ENCODE results near the gene RADIL.
"Not testable (repeated sequence)": the region's sequence is repeated elsewhere in the genome, so short reads cannot be mapped to it uniquely, and the experiment has no call there.

Gene RADIL

DNA sequence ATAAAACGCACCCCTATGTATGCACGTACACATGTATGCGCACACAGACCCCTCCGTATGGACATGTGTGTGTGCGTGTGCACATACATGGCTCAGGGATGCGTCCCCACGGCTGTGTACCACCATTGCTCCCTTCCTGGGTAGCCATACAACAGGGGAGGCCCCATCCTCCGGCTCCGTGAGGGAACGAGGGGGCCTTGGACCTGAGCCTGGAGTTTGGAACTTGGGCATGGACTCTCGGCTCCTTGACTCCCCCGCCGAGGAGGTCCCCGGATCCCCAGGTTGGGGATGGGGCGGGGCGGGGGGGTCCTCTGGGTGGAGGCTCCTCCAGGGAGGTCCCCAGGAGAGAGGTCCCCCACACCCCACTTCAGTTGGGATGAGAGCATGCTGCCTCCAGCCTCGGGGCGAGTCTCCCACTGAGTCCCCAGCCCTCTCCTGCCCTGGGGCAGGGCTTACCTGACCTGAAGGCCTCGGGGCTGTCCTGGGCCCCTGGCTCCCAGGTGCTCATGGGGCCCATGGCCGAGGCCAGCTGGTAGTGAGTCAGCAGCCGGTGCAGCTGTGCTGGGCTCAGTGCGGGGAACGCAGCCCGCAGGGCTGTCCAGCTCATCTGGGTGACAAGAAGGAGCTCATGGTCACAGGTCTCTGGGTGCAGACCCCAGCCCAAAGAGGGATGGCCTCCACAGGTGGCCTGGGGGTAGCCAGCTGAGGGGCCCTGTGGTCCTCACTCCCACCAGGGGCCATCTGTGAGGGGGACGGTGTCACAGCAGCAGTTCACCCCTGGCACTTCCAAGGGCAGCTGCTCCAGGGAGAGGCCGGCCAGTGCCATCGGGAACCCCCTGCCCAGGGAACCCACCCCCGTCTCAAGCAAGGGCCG is 78.2 kb downstream of the RADIL start:
- DNase-seq = no peak

DNA sequence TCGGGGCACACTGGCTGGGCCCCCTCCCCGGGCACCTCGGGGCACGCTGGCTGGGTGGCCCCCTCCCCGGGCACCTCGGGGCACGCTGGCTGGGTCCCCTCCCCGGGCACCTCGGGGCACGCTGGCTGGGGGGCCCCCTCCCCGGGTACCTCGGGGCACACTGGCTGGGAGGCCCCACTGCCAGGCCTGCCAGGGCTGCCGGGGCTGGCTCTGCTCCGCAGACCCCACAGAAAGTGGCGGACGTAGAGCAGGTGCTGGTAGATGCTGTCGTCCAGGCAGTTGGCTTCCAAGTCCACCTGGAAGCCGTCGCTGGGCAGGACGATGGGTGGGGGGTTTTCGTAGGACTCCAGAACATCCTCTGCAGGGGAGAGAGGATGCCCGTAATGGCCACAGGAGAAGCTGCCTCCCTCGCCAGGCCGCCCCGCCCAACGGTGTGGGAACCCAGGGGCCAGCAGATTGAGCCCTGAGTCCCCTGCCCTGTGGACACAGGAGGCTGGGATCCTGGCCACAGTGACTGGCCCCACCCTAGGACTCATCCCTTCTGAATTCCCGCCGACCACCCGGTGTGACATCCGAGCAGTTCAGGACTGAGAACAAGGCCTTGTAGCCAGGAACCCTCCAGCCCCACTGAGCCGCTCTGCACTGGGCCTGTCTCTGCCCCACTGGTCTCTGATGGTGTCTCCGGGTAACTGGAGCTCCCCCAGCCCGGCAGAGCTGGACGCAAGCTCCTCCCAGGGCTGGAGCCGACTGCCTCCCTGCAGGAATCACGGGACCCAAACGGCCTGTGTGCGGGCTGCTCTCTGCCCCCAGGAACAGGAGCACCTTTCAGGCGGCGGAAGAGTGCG is 79.9 kb downstream of the RADIL start:
- no peak for DNase-seq

DNA sequence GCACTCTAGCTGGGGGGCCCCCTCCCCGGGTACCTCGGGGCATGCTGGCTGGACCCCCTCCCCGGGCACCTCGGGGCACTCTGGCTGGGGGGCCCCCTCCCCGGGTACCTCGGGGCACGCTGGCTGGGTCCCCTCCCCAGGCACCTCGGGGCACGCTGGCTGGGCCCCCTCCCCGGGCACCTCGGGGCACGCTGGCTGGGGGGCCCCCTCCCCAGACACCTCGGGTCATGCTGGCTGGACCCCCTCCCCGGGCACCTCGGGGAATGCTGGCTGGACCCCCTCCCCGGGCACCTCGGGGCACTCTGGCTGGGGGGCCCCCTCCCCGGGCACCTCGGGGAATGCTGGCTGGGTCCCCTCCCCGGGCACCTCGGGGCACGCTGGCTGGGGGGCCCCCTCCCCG is 80.9 kb downstream of the RADIL start:
- DNase-seq = not testable (repeated sequence)

DNA sequence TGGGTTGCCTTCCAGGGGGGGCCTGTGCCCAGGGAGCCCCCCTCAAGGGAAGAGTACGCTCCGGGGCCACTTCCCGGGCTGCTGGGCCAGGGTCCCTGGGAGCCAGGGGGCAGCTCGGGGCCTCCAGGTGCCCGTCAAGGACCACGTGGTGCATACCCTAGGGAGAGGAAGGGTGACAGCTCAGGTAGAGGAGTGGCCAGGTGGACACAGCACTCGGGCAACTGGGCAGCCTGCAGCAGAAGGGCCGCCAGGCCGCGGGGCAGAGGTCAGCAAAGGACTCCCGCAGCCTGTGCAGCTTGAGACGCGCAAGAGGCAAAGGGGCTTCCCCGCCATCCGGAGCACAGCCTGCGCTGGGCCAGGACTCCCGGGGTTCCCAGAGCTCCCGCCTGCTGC is 81.7 kb downstream of the RADIL start:
- no peak for DNase-seq

DNA sequence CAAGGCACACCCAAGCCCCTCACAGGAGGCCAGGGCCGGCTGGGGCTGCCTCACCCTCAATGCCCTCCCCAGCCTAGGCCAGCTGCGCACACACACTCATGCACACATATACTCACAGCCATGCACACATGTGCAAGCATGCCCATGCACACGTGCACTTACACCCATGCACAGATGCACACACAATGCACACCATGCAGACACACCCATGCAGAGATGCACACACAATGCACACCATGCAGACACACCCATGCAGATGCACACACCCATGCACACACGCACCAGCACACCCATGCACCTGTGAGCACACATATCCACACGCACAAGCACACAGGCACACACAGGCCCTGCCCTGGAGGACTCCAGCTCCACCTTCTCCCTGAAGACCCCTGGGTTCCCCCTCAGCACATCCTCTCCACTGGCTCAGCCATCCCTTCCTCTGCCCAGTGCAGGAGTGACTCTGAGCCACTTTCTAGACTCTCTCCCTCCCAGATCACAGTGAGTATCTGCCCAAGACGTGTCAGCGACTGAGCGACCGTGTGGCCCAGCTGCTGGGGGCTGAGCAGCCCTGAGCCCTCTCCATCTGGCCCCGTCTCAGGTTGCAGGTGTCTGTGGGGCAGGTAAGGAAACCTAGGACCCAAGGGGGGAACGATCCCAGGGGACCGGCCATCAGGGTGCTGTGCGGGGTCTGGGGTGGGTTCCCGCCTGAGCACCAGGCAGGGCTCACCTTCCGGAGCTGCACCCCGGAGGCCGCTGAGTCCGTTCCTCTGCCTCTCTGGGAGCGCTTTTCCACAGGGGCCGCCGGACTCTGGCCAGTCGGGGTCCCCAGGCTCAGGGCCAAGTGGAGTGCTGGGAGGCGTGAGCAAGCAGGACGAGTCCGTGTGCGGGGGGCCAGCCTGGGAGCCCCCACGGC is 82.3 kb downstream of the RADIL start:
- DNase-seq = no peak

DNA sequence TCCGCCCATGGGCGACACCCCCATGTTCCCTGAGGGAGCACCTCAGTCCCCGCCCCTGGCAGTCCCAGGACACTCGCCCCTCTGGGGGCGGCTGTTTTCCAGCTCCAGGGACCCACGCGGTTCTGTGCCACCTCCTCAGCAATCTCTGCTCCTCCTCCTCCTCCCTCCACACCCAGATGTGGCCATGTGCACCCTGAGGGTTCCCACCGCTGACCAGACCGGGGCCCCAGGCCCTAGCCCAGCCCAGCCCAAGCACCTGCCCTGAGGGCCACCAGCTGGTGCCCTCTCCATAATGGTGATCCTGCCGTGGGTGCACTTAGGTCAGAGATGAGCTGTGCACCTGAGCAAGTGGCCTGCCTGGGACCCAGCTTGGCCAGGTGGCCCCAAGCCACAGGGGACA is 83.0 kb downstream of the RADIL start:
- no peak for DNase-seq

DNA sequence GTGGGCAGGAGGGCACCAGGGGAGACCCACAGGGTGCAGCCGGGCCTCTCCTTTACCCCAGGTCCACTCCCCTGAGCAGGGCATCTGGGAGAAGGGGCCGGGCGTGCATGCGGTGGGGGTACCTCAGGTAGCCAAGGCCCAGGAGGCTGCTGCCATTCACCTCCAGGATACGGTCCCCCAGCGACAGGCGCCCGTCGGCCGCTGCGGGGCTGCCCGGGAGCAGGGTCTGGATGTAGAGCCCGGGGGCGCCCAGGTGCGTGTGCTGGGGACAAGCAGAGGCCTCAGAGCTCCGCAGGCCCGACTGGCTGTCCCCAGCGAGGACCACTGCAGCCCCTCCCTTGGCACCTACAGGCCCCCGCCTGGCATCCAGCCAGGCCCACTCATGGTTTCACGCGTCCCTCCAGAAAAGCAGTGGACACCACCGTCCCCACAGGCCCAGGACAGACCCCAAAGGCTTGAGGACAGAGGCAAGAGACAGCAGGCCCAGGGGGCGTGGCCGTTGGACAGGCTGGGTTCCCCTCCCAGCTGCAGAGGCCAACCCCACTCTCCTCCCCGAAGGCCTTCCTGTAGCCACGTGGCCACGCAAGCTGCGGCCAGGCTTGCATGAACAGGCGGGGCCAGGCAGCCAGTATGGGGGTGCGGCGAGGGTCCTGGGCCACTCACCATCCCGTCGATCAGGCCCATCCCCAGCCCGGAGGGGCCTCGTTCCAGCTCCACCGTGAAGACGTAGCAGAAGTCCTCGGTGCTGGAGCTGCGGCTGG is 83.8 kb downstream of the RADIL start:
- DNase-seq = no peak

DNA sequence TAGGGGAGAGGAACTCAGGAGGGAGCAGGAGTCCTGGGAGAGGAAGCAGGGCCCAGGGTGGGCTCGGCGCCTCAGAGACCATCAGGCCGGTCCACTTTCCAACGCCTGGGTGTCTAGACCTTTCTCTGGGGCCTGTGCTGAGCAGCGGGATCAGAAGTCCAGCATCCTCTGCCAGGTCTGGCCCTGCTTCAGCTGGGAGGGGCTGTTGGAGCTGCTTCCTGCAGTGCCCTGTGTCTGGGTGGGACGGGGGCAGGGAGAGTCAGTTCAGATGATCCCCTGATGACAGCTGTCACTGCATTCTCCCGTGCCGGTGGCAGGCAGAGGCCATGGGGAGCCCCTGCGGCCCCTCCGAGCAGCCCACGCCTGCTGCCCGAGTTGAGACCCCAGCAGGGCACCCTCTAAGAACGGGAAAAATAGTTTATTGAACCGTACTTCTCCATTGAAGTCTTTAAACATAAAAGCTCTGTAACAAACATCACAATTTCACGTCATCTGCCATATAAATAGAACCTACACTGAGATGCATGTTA is 84.7 kb downstream of the RADIL start:
- DNase-seq = no peak

DNA sequence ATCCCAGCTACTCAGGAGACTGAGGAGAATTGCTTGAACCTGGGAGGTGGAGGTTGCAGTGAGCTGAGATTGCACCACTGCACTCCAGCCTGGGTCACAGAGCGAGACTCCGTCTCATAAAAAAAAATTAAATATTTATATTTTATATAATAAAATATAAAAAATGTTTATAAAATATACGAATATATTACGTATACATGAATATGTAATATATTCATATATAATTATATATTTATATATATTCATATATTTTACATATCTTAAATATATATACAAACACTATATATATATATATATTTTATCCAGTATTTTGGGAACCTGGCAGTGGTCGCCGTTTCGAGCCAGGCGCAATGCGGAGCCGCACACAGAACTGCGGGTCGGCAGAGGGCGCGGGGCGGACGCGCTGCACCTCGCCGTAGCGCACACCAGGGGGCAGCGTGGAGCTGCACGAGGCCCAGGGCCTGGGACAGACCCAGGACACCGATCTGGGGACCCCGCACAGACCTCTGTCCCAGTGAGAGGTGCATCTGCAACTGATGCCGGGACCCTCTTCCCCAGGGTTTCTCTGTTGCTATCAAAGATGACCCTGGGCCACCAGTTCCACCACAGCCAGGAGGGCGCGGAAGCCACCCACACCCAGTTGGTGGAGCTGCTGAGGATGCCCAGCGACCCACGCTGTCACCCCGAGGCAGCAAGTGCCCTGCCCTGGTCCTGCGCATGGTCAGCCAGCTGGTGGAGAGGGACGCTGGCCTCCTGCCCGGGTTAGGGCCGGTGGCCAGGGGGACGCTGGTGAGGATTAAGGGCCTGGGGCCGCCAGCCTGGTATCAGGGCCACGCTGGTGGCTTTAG is 85.4 kb downstream of the RADIL start:
- DNase-seq = no peak

DNA sequence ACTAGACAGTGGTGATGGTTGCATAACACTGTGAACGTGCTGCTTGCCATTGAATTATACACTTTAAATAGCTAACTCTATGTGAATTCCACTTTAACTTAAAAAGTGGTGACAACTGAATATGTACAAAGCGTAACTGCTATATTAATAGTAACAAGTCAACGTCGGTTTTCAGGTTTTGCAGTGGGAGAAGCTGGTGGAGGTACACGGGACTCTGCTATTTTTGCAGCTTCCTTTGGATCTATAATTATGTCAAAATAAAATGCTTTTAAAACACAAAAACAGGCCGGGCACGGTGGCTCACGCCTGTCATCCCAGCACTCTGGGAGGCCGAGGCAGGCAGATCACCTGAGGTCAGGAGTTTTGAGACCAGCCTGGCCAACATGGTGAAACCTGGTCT is 87.1 kb downstream of the RADIL start:
- no peak for DNase-seq

DNA sequence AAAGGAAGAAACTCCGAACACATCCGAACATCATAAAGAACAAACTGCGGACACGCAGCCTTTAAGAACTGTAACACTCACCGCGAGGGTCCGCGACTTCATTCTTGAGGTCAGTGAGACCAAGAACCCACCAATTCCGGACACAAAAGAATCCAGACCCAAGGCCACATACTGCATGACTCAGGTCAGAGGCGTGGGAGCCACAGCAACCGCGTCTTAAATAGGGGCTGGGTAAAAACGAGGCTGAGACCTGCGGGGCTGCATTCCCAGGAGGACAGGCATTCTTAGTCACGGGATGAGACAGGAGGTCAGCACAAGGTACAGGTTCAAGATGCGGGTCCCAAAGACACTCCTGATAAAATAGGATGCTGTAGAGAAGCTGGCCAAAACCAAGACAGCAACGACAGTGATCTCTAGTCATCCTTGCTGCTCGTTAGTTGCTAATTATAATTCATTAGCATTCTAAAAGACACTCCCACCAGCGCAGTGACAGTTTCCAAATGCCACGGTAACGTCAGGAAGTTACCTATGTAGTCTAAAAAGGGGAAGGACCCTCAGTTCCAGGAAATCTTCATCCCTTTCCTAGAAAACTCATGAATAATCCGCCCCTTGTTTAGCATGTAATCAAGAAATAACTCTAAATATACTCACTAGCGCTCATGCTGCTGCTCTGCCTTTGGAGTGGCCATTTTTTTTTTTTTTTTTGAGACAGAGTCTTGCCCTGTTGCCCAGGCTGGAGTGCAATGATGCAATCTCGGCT is 88.7 kb downstream of the RADIL start:
- DNase-seq = no peak

DNA sequence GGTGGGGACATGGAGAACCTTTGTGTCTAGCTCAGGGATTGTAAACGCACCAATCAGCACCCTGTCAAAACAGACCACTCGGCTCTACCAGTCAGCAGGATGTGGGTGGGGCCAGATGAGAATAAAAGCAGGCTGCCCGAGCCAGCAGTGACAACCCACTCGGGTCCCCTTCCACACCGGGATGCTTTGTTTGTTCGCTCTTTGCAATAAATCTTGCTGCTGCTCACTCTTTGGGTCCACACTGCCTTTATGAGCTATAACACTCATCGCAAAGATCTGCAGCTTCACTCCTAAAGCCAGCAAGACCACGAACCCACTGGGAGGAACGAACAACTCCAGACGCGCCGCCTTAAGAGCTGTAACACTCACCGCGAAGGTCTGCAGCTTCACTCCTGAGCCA is 89.3 kb downstream of the RADIL start:
- DNase-seq = not testable (repeated sequence)

DNA sequence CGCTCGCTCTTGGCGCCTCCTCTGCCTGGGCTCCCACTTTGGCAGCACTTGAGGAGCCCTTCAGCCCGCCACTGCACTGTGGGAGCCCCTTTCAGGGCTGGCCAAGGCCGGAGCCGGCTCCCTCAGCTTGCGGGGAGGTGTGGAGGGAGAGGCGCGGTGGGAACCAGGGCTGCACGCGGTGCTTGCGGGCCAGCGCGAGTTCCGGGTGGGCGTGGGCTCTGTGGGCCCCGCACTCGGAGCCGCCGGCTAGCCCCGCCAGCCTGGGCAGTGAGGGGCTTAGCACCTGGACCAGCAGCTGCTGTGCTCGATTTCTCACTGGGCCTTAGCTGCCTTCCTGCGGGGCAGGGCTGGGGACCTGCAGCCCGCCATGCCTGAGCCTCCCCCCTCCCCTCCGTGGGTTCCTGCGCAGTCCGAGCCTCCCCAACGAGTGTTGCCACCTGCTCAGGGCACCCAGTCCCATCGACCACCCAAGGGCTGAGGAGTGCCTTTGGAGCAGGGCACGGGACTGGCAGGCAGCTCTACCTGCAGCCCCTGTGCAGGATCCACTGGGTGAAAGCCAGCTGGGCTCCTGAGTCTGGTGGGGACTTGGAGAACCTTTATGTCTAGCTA is 90.0 kb downstream of the RADIL start:
- DNase-seq = not testable (repeated sequence)

DNA sequence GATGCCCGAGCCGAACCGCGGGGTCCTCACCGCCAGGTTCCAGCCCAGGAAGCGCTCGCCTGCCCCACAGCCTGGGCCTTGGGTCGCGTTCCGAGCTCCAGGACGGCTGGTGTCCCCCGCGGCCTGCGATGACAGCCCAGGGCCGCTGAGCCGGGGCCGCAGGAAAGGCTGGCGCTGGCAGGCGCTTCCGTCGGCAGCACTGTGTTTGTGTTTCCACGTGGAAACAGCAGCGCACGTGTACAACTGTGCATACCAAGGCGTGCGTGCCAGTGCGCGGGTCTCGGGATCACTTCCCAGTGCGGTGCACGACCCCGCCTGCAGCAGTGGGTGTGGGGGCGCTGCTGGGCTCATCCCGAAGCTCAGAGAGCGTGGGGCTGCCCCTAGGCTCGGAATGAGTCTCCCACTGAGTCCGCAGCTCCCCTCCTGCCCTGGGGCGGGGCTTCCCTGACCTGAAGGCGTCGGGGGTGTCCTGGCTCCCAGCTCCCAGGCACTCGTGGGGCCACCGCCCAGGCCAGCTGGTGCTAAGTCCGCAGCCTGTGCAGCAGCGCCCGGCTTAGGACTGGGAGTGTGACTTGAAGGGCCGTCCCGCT is 90.9 kb downstream of the RADIL start:
- DNase-seq = no peak

DNA sequence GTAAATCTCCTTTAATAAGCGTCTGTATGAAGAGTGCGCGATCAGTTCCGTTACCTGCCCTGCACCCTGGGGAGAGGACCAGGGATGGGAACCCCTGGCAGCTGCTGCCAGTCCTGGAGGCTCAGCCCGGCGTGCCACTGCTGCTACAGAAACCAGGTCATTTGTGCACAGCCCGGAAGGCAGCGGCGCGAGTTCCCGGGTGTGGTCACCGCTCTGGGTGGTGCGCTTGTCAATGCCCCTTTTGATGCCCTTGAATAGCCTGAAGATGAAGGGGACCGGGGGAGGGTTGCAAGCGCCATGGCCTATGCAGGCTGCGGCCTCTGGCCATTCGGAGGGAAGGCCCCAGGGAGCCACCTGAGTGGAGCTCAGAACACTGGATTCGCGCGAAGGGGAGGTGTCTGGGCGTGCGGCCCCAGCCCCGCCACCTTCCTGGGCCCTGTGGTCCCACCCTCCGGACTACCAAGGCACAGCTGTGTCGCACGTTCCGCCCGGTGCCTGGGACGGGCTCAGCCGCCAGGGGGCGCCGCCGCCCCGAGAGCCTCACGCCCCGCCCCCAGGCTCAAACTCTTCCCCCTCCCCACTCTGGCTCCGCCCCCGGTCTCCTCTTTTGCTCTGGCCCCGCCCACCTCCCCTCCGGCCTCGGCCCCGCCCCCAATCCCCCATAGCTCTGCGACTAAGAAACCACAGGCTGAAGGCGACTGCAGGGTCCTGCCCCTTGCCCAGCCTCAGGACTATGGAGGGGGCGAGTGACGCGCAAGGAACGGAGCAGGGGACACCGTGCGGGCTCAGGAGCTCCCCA is 91.6 kb downstream of the RADIL start:
- DNase-seq = no peak

DNA sequence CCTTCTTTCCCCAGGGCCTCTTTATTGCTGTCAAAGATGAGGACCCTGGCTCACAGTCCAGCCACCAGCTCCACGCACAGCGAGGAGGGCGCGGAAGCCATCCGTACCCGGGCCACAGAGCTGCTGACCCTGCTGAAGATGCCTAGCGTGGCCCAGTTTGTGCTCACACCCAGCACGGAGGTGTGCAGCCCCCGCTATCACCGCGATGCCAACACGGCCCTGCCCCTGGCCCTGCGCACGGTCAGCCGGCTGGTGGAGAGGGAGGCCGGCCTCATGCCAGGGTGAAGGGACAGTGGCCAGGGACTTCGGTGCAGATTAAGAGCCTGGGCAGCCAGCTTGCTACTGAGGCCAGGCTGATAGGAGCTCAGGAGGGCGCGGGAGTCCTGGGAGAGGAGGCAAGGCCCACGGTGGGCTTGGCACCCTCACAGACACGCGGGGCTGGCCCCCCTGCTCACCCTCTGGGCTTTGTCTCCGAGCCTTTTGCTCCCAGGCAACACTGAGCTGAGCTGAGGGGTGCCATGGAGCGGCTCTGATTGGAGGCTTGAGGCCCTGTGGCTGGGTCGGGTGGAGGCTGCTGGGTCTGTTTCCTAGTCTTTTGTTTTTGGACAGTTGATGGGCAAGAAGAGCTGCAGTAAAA is 92.3 kb downstream of the RADIL start:
- DNase-seq = no peak

DNA sequence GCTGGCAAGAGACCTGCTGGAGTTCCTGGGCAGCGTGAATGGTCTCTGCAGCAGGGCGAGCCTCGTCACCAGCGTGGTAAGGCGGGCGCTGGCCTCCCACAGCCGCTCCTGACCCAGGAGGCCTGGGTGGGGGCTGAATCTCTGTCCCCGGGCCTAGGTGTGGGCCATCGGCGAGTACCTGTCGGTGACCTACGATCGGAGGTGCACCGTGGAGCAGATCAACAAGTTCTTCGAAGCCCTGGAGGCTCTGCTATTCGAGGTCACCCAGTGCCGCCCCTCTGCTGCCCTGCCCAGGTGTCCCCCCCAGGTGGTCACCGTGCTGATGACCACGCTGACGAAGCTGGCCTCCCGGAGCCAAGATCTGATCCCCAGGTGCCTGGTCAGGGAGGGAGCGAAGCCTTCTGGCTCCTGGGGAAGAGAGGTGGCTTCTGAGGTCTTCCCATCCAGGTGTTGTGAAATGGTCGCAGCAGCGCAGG is 93.0 kb downstream of the RADIL start:
- no peak for DNase-seq

DNA sequence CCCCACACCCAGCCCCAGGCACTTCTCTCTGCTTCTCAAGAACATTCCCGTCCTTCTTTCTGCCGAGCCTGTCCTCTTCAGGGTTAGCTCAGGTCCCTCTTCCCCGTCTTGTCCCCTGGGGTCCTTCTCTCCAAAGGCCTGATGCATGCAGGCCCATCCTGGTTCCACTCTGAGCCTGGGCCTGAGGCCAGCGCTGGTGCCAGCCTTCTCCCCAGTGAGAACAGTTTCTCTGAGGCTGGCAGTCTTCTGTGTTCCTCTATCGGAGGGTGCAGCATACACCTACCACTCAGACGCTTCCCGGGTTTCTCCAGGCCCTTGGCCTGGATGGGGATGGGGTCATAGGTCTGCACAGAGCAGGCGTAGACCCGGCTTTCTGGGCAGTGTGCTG is 93.4 kb downstream of the RADIL start:
- no peak for DNase-seq

Measured in HCEC 1CT (cell line).